OCI-LY1 (cell line): ENCODE results near the gene CHD5.

Experiments used
- H2AFZ ChIP-seq: fragments of 200-600 bp; sonication (generic), shearing (Covaris generic); 2 replicates; pipeline ENCODE4 v1.6.0; 2014; ENCODE audit warnings: antibody characterized with exemption, mild to moderate bottlenecking, low read length
- H3F3A ChIP-seq: fragments of 200-600 bp; sonication (generic), shearing (Covaris generic); 2 replicates; pipeline ENCODE4 v1.6.0; 2014; ENCODE audit warnings: mild to moderate bottlenecking, antibody characterized with exemption, low read length, moderate library complexity; ENCODE audit not compliant: insufficient read depth
- H3K27ac ChIP-seq: fragments of 200-600 bp; sonication (generic); 2 replicates; pipeline ENCODE4 v1.5.1; 2014; ENCODE audit warnings: low read length, mixed run types, mild to moderate bottlenecking, low read depth; ENCODE audit not compliant: poor library complexity, severe bottlenecking
- H3K27me3 ChIP-seq: fragments of 200-600 bp; sonication (generic); 2 replicates; pipeline ENCODE4 v1.6.0; 2014; ENCODE audit warnings: antibody characterized with exemption, mild to moderate bottlenecking, low read length, moderate library complexity; ENCODE audit not compliant: insufficient read depth
- H3K36me3 ChIP-seq: fragments of 200-600 bp; sonication (generic); 2 replicates; pipeline ENCODE4 v1.6.1; 2014; ENCODE audit warnings: mild to moderate bottlenecking, antibody characterized with exemption, low read length, moderate library complexity, mixed read lengths; ENCODE audit not compliant: insufficient read depth
- H3K4me1 ChIP-seq: fragments of 200-600 bp; sonication (generic); 2 replicates; pipeline ENCODE4 v1.5.1; 2014; ENCODE audit warnings: mild to moderate bottlenecking, low read length, moderate library complexity; ENCODE audit not compliant: insufficient read depth, severe bottlenecking
- H3K4me2 ChIP-seq: fragments of 200-600 bp; sonication (generic), shearing (Covaris generic); 2 replicates; pipeline ENCODE4 v1.6.1; 2014; ENCODE audit warnings: low read length
- H3K4me3 ChIP-seq: fragments of 200-600 bp; sonication (generic); 2 replicates; pipeline ENCODE4 v1.5.1; 2014; ENCODE audit warnings: low read length, low read depth, mild to moderate bottlenecking, mixed read lengths; ENCODE audit not compliant: poor library complexity, severe bottlenecking
- H3K79me2 ChIP-seq: fragments of 200-600 bp; shearing (Covaris generic); 2 replicates; pipeline ENCODE4 v1.6.1; 2016; ENCODE audit warnings: mixed run types, low read length, mixed read lengths; ENCODE audit not compliant: insufficient read depth
- H3K9ac ChIP-seq: fragments of 200-600 bp; sonication (generic), shearing (Covaris generic); 2 replicates; pipeline ENCODE4 v1.6.1; 2014; ENCODE audit warnings: mild to moderate bottlenecking, low read length, mixed read lengths
- H3K9me2 ChIP-seq: fragments of 200-600 bp; sonication (generic), shearing (Covaris generic); 2 replicates; pipeline ENCODE4 v1.6.1; 2014; ENCODE audit warnings: low read depth, mild to moderate bottlenecking, low read length, mixed read lengths
- H3K9me3 ChIP-seq: fragments of 200-600 bp; shearing (Covaris generic); 2 replicates; pipeline ENCODE4 v1.6.1; 2014; ENCODE audit warnings: low read length, mixed read lengths
- H4K20me1 ChIP-seq: fragments of 200-600 bp; sonication (generic), shearing (Covaris generic); 2 replicates; pipeline ENCODE4 v1.6.0; 2016; ENCODE audit warnings: mild to moderate bottlenecking, low read length; ENCODE audit not compliant: insufficient read depth
- CTCF ChIP-seq: fragments of 200-600 bp; sonication (generic), shearing (Covaris generic); IDR thresholded peaks from 2 replicates; pipeline ENCODE4 v1.5.1; 2017; ENCODE audit warnings: mild to moderate bottlenecking, antibody characterized with exemption, low read length, moderate library complexity, mixed read lengths
- EZH2 ChIP-seq: fragments of 200-600 bp; sonication (generic), shearing (Covaris generic); IDR thresholded peaks from 2 replicates; pipeline ENCODE4 v1.8.0; 2017; ENCODE audit warnings: borderline replicate concordance, mixed run types, mild to moderate bottlenecking, antibody characterized with exemption, low read length, moderate library complexity, mixed read lengths

CHD5 gene

GRCh38 chr1:6167391-6168303 lies 12.5 kb downstream of the CHD5 start:
- no peaks in the 10 kb centered on the region for H3F3A ChIP-seq
- no peak overlapping the region for H2AFZ ChIP-seq
- no peak overlapping the region for H3K9ac ChIP-seq
- no peaks in the 10 kb centered on the region for H3K9me3 ChIP-seq
- no peaks in the 10 kb centered on the region for H3K4me1 ChIP-seq
- no peaks in the 10 kb centered on the region for H3K36me3 ChIP-seq
- TF ChIP-seq EZH2 (no peak), CTCF (no peak)
- no peak overlapping the region for H3K4me2 ChIP-seq
- H3K79me2 ChIP-seq = no peaks in the 10 kb centered on the region
- H3K4me3 ChIP-seq = no peak overlapping the region
- H4K20me1 ChIP-seq = no peaks in the 10 kb centered on the region
- H3K27me3 ChIP-seq = peaks cover 19% of the 10 kb centered on the region
- no peak overlapping the region for H3K27ac ChIP-seq
- H3K9me2 ChIP-seq = no peaks in the 10 kb centered on the region

- Histone ChIP-seq H3K9me3 (no peaks in the 10 kb centered on the region), H4K20me1 (no peaks in the 10 kb centered on the region), H3K27ac (no peak overlapping the region), H3K4me3 (no peak overlapping the region), H3K27me3 (peaks cover 19% of the 10 kb centered on the region), H3F3A (no peaks in the 10 kb centered on the region), H3K36me3 (no peaks in the 10 kb centered on the region), H3K4me1 (no peaks in the 10 kb centered on the region), H2AFZ (no peak overlapping the region), H3K4me2 (no peak overlapping the region), H3K9ac (no peak overlapping the region), H3K9me2 (no peaks in the 10 kb centered on the region), H3K79me2 (no peaks in the 10 kb centered on the region)
- no peak for TF ChIP-seq EZH2
- TF ChIP-seq CTCF = no peak
Observed at GRCh38 chr1:6166655-6167390, 13.3 kb downstream of the CHD5 start.

GRCh38 chr1:6166221-6166620 lies 13.9 kb downstream of the CHD5 start:
- Histone ChIP-seq H3K27ac (no peak overlapping the region), H2AFZ (no peak overlapping the region), H3K4me1 (no peaks in the 10 kb centered on the region), H3K4me3 (no peak overlapping the region), H3K9me3 (no peaks in the 10 kb centered on the region), H3K9ac (no peak overlapping the region), H3K36me3 (no peaks in the 10 kb centered on the region), H3F3A (no peaks in the 10 kb centered on the region), H3K79me2 (no peaks in the 10 kb centered on the region), H3K9me2 (no peaks in the 10 kb centered on the region), H3K27me3 (peaks cover 23% of the 10 kb centered on the region), H3K4me2 (no peak overlapping the region), H4K20me1 (no peaks in the 10 kb centered on the region)
- TF ChIP-seq CTCF (no peak), EZH2 (no peak)
